ENCODE measurements around the gene RASA3. TPM values are rescaled to one million over a fixed set of nuclear protein-coding genes. Genes with fewer than 3 reads are reported as not detected.
"Not testable (repeated sequence)": the region's sequence is repeated elsewhere in the genome, so short reads cannot be mapped to it uniquely, and the experiment has no call there.

RASA3 gene
- total and polyA plus RNA-seq, 2 donors (not counting 3 experiments of a cell fraction or from before 2014, with no cell fraction given): 26.5 to 53.8 TPM

DNA sequence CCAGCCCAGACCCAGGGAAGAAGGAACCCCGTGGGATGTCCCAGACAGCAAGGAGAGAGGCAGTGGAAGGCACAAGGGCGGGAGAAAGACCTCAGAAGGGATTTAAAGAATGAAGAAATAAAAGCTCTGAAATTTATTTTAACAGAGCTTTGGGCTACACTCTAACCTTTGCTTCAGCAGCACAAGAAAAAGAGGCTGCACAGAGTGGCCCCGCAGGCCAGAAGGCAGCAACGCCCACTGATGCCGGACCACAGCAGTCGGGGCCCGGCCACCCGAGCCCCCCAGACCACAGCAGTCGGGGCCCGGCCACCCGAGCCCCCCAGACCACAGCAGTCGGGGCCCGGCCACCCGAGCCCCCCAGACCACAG lies 33.8 kb downstream of the RASA3 start:
- H3K79me2 ChIP-seq (ENCODE audit: control insufficient read depth, insufficient read depth, low read length): peaks cover 93% of the 10 kb centered on the region
- H3K4me2 ChIP-seq (ENCODE audit: insufficient read depth, low read length); H4K20me1 ChIP-seq (replicated peaks; ENCODE audit: control insufficient read depth, extremely low read depth, insufficient read depth, low read length); POLR2A ChIA-PET; H3K9me3 ChIP-seq (replicated peaks; ENCODE audit: control insufficient read depth, insufficient read depth, low read length); intact Hi-C loops (cut with micrococcal nuclease); H2AFZ ChIP-seq (ENCODE audit: low read depth, low read length); H3K27me3 ChIP-seq (ENCODE audit: control insufficient read depth in 2 of 2, insufficient read depth in 2 of 2, low read length in 2 of 2); FAIRE-seq; DNase-seq (ENCODE audit: low read depth, low spot score); H3K9me1 ChIP-seq (replicated peaks; ENCODE audit: control insufficient read depth, extremely low read depth, insufficient read depth, low read length); H3K27ac ChIP-seq (ENCODE audit: insufficient read depth, low read depth, low read length); dilution Hi-C loops (cut with MboI; ENCODE audit: extremely low pct_ligation_motif_present, low sequenced_read_pairs); H3K4me1 ChIP-seq (ENCODE audit: control insufficient read depth, extremely low read depth, insufficient read depth, low read length); H3K4me3 ChIP-seq (replicated peaks in 1 of 3; ENCODE audit: insufficient read depth in 1 of 3, low read depth in 1 of 3, low read length in 3 of 3); H3K36me3 ChIP-seq (ENCODE audit: control insufficient read depth in 2 of 2, extremely low read depth in 1 of 2, insufficient read depth in 2 of 2, low read length in 2 of 2); CTCF ChIA-PET; H3K9ac ChIP-seq (replicated peaks; ENCODE audit: extremely low read depth, insufficient read depth, low read length); BruUV-seq (replicated peaks): not testable (repeated sequence)

DNA sequence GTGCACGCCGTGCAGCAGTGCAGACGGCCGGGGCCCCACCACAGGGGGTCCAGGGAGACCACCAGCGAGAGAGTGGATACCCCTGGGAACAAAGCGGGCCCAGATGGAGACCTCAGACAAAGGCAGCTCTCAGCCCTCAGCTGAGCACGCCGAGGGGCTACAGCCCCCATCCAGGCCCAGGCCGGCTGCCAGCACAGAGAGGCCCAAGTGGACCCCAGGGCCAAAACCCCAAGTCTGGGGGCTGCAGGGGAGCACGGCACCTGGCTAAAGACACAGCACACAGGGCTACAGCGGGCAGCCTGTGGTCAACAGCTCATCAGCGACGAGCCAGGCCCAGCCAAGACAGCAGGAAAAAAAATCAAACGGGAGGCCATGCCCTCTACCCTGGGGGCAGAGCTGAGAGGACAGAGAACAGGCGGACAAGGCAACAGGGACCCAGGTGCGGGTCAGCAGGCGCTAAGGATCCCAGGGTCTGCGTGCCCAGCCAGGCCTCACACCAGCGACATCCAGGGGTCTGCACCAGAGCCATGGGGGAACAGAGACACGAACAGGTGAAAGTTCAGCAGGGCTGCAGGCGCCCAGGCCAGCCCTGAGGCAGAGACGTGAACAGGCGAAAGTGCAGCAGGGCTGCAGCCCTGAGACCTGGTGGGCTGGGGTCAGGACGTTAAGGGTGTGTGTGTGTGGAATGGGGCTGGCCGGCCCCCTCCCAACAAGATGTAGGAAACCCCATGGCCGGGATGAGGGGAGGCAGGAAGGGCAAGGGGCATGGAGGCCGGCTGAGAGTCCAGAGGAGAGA lies 34.3 kb downstream of the RASA3 start:
- ChIA-PET POLR2A (no interaction called here), CTCF (no interaction called here)
- TF ChIP-seq, protein P1, sequence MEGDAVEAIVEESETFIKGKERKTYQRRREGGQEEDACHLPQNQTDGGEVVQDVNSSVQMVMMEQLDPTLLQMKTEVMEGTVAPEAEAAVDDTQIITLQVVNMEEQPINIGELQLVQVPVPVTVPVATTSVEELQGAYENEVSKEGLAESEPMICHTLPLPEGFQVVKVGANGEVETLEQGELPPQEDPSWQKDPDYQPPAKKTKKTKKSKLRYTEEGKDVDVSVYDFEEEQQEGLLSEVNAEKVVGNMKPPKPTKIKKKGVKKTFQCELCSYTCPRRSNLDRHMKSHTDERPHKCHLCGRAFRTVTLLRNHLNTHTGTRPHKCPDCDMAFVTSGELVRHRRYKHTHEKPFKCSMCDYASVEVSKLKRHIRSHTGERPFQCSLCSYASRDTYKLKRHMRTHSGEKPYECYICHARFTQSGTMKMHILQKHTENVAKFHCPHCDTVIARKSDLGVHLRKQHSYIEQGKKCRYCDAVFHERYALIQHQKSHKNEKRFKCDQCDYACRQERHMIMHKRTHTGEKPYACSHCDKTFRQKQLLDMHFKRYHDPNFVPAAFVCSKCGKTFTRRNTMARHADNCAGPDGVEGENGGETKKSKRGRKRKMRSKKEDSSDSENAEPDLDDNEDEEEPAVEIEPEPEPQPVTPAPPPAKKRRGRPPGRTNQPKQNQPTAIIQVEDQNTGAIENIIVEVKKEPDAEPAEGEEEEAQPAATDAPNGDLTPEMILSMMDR (IDR thresholded peaks at IDR 0.05; ENCODE audit: extremely low read depth in 1 of 2, insufficient read depth in 1 of 2, low read depth in 1 of 2, low read length in 2 of 2): no peak
- TF ChIP-seq, protein P2, sequence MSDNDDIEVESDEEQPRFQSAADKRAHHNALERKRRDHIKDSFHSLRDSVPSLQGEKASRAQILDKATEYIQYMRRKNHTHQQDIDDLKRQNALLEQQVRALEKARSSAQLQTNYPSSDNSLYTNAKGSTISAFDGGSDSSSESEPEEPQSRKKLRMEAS (IDR thresholded peaks at IDR 0.05; ENCODE audit: insufficient read depth, insufficient read length): no peak
- TF ChIP-seq POLR2A (IDR thresholded peaks at IDR 0.05; ENCODE audit: low read depth, low read length) (no peak), JUN (IDR thresholded peaks at IDR 0.05; ENCODE audit: borderline replicate concordance, insufficient read depth, insufficient read length, low read depth) (no peak), GATA2 (IDR thresholded peaks at IDR 0.05; ENCODE audit: insufficient read depth, insufficient read length, low read depth, low read length) (no peak), FOS (IDR thresholded peaks at IDR 0.05; ENCODE audit: borderline replicate concordance, insufficient read depth, low read length) (no peak), EZH2 (IDR thresholded peaks at IDR 0.05; ENCODE audit: borderline replicate concordance, low read depth, low read length, severe bottlenecking) (no peak), MYC (IDR thresholded peaks at IDR 0.05; ENCODE audit: low read depth, low read length) (no peak), POLR2AphosphoS5 (IDR thresholded peaks at IDR 0.05; ENCODE audit: insufficient read depth, low read depth, low read length) (no peak)
- intact Hi-C loops (cut with micrococcal nuclease): no loop called here
- no TSS peak for BruUV-seq (replicated peaks)
- Histone ChIP-seq H3K27ac (ENCODE audit: insufficient read depth, low read depth, low read length) (no peak overlapping the region), H4K20me1 (replicated peaks; ENCODE audit: control insufficient read depth, extremely low read depth, insufficient read depth, low read length) (peaks cover 5% of the 10 kb centered on the region), H3K4me3 (replicated peaks in 1 of 3; ENCODE audit: insufficient read depth in 1 of 3, low read depth in 1 of 3, low read length in 3 of 3) (no peak overlapping the region), H3K4me2 (ENCODE audit: insufficient read depth, low read length) (no peak overlapping the region), H3K36me3 (ENCODE audit: control insufficient read depth in 2 of 2, extremely low read depth in 1 of 2, insufficient read depth in 2 of 2, low read length in 2 of 2) (no peaks in the 10 kb centered on the region), H2AFZ (ENCODE audit: low read depth, low read length) (no peak overlapping the region), H3K9me1 (replicated peaks; ENCODE audit: control insufficient read depth, extremely low read depth, insufficient read depth, low read length) (no peaks in the 10 kb centered on the region), H3K9ac (replicated peaks; ENCODE audit: extremely low read depth, insufficient read depth, low read length) (no peak overlapping the region), H3K79me2 (ENCODE audit: control insufficient read depth, insufficient read depth, low read length) (peaks cover 94% of the 10 kb centered on the region), H3K9me3 (replicated peaks; ENCODE audit: control insufficient read depth, insufficient read depth, low read length) (no peaks in the 10 kb centered on the region), H3K4me1 (ENCODE audit: control insufficient read depth, extremely low read depth, insufficient read depth, low read length) (no peaks in the 10 kb centered on the region), H3K27me3 (ENCODE audit: control insufficient read depth in 2 of 2, insufficient read depth in 2 of 2, low read length in 2 of 2) (no peaks in the 10 kb centered on the region)
- DNase-seq (ENCODE audit: low read depth, low spot score): no peak
- dilution Hi-C loops (cut with MboI; ENCODE audit: extremely low pct_ligation_motif_present, low sequenced_read_pairs): no loop called here
- no peak for FAIRE-seq

Measured in endothelial cell of umbilical vein (primary cell).